SHP77 (cell line): ENCODE measurements around the gene ANKLE2.
A peak's percentile ranks its signal among the peaks of the same experiment; 100 is the strongest.
"Not testable (repeated sequence)": the region's sequence is repeated elsewhere in the genome, so short reads cannot be mapped to it uniquely, and the experiment has no call there.

Experiments
- DNase-seq, 2 experiments: peaks; one replicate each; lab custom pipeline; 2025; lab: John Stamatoyannopoulos, UW

ANKLE2 gene

DNA sequence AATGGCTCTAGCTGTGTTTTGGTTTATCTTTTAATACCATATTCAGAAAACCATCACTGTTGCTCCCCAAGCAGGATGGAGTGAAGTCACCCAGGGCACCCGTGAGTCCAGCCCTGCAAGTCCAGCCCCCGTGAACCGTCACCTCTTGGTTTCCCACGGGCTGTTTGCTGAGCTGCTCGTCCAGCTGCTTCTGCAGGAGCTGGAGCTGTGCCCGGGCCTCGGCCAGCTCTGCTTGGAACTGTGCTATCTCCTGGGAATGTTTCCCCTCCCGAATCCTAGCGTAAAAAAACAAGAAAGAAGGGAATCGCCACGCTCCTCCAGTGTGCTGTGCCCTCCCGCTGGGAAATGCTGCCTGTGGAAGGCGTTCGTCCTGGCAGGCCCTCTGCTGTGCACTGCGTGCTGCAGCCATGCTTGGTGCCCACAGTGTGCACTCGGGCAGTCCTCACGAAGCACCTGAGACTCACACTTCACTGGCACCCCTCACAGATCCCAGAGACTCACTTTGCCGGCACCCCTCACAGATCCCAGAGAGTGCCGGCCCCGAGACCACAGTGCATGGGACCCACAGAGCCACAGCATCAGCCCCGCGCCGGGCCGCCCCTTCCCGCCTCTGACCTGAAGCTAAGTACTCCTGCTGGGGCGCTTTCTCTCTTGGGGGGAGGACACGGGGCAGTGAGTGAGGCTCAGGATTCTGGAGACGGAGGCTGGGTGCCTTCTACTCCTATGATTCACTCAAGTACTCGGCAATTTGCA lies 15.4 kb upstream of the ANKLE2 start:
- no peak for DNase-seq

DNA sequence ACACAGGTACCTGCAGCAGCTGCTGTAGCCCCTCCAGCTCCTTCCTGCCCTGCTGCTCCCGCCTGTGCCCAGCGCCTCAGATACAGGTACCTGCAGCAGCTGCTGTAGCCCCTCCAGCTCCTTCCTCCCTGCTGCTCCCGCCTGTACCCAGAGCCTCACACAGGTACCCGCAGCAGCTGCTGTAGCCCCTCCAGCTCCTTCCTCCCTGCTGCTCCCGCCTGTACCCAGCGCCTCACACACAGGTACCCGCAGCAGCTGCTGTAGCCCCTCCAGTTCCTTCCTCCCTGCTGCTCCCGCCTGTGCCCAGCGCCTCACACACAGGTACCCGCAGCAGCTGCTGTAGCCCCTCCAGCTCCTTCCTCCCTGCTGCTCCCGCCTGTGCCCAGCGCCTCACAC lies 14.6 kb upstream of the ANKLE2 start:
- DNase-seq, result not testable (repeated sequence)

DNA sequence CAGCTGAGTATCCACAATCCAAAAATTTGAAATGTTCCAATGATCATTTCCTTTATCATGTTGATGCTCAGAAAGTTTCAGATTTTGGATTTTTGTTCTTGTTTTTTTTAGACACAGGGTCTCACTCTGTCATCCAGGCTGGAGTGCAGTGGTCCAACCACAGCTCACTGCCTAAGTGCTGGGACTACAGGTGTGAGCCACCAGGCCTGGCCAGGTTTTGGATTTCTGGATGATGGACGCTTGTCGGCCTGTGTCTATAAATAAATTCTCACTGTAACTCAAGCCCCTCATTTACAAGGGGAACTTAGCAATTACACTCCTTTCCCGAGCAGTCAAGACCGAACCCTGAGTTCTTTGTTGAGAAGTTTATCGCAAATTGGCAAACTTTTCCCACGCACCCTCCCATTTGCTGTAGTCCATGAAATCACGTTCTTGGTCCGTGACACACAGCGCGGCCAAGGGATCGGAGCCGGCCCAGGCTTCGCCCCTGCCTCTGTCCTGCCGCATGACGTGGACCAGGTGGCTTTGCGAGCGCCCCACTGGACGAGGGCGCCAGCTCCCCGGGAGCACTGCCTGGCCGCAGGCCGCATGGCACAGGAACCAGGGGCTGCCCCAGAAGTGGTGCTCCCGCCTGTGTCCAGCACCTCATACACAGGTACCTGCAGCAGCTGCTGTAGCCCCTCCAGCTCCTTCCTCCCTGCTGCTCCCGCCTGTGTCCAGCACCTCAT lies 14.0 kb upstream of the ANKLE2 start:
- no peak for DNase-seq

DNA sequence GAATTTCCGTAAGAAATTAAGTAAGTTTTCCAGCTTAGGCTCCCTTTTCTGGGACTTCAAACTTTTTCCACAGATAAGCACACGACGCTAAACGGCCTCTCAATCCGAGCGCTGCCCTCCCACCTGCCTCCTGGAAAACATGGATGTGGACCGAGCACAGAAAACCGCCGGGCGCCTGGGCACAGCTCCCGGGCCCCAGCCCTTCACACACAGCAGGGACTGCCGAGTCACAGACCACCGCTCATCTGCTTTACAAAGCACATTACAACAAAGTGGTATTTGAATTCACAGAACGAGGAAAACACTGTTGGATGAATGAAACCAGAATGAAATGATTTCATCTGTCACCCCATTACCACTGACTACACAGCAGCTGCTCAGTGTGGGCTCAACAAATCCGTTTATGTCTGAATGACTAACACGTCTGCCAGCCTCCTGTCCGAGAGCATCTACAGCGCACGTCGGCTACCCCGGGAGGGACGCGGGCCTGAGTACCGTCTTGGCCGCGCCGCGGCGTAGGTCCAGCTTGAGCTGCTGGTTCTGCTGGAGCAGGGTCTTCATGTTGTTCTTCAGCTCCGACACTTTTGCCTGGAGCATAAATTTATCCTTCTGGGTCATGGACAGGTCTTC lies 13.1 kb upstream of the ANKLE2 start:
- DNase-seq, result no peak

DNA sequence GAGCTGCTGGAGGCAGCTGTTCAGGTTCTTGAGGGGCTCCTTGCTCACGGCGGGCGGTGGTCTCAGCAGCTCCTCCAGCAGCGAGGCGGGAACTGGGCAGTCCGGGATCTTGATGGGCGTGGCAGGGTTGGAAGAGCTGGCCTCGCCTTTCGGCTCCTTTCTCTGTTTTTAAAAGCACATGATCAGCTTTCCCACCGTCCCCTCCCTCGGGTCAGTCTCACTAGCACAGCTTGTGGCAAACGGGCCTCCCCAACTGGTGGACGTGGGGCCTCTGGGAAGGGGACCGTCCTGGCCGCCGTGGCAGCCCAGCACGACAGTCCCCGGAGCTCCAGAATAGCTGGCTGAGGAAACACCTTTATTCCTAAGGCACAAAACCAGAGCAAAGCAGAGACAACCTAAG lies 12.5 kb upstream of the ANKLE2 start:
- DNase-seq, result no peak

DNA sequence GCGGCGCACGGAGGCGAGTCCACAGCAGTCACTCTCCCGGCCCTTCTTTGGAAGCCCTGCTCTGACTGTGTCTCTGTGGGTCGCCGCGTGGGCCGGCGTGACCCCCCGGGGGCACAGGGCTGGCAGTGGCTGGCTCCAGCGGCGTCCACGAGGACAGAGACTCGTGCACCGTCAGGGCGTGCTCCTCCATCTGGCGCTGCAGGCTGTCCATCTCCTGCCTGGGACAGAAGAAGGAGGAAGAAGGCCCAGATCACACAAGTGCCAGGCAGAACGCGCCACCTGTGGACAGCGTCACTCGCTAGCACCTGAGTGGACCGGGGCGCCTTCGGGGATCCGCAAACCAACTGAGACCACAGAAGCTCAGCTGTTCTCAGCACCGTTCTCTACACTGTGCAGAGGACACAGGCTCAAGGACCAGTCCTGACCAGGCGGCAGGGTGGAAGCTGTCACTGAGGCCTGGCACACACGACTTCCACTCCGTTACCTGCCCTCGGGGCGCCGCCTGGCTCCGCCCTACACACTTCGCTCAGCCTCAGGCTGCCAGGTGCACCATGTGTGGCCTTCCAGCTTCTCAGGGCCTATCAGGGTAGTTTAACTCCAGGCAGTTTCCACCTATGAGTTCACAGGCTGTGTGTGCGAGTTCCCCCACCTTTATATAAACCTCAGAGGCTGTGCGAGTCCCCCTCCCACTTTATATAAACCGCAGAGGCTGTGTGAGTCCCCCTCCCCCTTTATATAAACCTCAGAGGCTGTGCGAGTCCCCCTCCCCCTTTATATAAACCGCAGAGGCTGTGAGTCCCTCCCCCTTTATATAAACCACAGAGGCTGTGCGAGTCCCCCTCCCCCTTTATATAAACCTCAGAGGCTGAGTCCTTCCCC lies 11.7 kb upstream of the ANKLE2 start:
- DNase-seq, result no peak

DNA sequence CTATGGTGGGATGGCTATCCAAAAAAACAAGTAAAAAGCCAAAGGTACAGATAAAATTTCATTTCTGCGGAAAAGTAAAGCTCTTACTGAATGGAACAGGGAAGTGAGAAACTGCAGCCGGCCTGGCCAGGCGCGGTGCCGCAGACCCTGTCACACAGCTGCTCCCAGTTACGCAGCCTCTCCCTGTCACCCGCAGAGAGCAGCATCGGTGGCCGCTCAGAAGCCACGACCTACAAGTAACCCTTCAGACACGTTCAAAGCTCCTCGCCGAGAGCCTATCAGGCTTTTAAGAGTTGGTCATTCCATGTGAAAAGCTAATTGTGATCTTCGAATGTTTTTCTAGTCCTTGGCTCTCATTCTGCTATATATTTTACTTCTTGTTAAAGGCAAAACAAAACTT lies 11.0 kb upstream of the ANKLE2 start:
- DNase-seq, result no peak

DNA sequence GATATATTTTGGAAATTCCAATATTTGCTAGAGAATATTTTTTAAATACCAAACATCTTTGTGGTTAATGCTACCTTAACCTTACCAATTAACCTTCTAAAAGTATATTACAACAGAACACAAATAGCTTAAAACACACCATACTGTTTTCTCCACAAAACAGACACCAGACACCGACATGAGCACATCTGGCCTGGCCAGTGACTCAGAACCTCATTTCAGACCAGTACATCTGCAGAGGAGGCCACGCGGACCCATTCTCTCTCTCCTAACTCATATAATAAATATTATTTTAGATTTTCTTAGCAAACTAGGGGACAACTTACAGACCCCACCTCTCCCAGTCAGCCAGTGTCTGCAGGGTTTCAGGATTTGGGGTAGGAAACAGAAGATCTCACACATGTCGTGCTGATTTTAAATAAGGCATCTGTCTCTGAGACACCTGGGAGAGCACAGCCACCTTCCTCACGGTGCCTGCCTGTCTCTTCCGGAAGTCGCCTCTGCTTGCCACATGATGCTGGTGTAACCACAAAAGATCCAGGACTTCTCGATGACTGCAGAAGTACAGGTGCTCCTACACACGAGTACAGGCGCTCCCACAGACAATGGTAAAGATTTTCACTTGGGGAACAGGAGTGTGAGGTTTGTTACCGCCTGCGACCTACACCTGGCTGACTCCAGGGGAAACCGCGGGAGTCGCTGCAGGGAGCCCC lies 9.7 kb upstream of the ANKLE2 start:
- DNase-seq, result no peak

DNA sequence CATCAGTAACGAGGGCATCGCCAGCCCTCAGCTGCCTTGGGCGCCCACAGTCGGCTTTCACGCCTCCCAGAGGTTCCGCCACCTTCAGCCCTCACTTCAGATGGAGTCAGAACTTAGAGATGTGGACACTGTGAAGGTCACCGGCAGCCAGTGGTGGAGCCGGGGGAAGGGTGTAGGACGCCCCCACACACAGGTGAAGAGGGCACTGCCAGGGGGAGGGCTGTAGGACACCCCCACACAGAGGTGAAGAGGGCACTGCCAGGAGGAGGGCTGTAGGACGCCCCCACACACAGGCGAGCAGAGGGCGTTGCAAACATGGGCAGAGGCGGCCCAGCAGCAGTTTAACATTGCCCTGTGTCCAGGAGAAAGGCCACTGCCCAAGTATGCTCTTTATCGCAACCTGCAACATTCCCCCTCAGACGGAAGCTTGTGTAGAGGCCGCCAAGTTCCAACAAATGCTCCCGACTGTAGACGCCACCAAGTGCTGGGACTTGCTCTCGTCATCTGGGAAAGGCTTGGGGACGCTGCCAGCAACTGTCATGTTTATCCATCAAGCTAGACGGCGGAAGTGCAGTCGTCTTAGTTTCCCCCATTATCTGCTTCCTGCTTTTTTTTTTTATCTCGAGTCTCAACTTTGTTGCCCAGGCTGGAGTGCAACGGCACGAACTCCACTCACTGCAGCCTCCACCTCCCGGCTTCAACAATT lies 4.9 kb upstream of the ANKLE2 start:
- DNase-seq, result no peak

DNA sequence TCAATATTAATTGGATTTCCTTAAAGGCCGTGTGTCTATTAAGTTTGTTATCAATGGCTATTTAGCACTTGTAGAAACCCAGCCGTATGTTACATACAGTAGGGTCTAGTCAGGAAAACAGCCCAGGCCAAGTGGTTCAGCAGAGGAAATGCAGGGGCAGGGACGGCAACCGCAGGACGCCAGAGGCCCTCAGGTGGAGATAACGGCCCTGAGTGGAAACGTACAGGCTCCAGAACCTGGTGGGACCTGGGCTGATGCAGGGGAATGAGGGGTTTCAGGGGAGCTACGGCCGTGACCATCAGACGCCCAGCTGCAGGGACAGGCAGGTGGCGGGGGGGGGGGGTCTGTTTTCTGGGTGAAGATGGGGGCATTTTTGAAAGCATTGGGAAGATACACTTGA lies 3.7 kb upstream of the ANKLE2 start:
- DNase-seq, result no peak

DNA sequence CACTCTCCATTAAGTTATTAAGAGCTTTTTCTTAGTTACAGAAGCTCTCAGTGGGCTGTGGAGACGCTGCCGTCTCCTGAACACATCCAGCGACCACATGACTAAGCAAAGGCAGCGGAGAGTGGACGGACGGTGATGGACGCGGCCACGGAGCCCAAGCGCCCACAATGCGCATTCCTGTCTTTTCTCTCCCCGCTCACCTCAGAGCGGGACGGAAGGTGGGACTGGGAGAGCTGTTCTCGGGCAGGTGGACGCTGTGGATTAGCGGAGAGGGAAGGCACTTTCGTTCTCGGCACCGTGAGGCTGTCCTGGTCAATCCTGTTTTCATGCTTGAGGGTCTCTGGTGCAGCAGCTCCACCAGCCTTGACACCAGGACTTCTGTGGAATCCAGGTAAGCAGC lies 2.6 kb upstream of the ANKLE2 start:
- no peak for DNase-seq

DNA sequence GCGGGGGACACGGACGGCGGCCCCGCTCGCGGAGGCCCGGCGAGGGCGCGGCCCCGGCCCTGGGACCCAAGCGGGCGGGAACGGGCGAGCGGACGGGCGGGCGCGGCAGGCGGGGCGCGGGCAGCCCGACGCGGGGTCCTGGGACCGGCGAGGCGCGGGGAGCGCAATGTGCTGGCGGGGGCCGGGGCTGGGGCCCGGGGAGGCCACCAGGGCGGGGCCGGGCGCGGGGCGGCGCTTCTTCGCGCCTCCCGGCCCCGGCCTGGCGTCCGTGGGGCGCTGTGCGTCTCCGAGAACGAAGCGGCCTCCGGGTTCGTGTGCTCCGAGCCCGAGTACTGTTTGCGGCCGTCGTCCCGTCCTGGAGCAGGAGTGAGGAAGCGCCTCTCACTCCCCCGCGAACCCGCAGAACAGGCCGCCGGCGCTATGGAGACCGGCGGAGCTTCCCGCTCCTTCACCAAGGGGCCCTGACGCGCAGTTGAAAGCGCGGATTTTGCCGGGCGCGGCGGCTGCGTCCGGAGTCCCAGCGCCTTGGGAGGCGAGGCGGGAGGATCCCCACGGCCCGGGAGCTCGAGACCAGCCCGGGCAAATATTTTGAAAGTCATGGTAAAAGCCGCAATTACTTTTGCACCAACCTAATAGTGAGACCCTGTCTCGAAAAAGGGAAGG lies 420 bp upstream of the ANKLE2 start:
- peak; percentile 87 to 91 for DNase-seq

DNA sequence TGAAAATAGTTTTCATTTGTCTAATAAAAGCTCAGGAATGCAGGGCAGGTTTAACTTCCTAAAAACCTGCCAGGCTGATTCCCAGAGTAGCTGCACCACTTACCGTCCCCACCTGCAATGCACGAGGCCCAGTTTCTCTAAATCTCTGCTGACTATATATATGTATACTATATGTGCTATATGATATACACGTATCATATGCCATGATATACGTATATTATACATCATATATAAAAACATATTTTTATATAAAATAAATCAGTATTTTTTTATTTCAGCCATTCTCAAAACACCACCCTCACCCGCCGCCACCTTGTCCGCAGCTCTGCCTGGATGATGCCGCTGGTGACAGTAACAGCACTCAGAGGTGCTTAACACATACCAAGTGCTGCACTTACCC lies 2.3 kb downstream of the ANKLE2 start:
- no peak for DNase-seq

DNA sequence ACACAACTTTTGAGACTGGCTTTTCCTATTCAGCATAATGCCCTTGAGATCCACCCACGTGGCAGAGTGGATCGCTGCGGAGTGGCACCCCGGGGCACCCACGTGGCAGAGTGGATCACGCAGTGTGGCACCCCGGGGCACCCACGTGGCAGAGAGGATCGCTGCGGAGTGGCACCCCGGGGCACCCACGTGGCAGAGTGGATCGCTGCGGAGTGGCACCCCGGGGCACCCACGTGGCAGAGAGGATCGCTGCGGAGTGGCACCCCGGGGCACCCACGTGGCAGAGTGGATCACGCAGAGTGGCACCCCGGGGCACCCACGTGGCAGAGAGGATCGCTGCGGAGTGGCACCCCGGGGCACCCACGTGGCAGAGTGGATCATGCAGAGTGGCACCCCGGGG lies 2.8 kb downstream of the ANKLE2 start:
- not testable (repeated sequence) for DNase-seq

DNA sequence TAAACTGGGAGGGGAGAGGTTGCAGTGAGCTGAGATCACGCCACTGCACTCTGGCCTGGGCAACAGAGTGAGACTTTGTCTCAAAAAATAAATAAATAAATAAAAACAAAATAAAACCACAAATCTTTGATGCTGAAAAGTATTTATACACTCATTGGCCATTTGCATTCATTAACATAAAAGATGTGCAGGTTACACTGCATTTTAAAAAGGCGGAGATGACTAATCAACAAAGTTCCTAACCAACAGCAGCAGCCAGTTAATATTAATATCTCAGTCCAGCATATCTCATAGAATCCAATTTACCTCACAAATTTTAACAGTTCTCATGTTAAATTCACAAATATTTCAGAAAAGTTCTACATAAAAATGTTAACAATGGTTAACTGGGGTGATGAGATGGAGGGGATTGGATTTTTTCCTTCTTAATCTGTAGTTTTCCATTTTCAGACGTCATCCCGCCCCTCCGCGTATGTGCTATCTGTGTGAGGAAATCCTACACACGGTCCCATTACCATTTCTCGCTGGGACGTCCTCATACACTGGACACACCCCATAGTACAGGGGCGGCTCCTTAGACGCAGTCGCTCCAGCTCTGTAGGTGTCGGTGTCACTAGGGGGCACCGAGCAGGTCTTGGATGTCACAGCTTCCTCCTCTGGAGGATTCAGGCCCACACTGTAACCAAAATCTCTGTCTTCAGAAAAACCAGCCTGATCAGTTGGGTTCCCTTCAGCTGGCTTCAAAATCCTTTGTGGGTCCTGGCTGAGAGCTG lies 7.3 kb downstream of the ANKLE2 start:
- no peak for DNase-seq

DNA sequence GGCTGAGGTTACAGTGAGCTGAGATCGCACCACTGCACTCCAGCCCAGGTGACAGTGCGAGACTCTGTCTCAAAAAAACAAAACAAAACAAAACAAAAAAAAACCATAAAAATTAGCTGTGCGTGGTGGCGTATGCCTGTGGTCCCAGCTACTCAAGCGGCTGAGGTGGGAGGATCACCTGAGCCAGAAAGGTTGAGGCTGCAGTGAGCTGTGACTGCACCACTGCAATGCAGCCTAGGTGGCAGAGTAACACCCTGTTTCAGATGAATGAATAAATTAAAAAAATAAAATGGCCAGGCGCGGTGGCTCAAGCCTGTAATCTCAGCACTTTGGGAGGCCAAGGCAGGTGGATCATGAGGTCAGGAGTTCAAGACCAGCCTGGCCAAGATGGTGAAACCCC lies 8.0 kb downstream of the ANKLE2 start:
- DNase-seq, result not testable (repeated sequence)

DNA sequence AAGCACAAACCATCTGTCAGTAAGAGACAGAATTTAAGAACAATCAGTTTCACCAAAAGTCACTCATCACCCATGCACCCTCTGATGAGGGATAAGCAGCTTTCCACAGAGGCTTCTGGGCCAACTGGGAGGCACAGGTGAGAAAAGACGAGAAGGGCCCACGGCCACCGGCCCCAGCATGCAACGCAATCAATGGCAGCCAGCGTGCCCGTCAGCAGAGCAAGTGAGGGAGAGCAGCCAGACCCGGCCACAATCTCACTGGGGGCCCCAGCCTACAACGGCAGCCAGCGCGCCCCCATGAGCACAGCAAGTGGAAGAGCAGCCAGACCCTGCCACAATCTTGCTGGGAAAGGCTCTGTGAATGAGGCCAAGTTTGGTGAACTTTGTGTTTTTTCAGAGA lies 13.3 kb downstream of the ANKLE2 start:
- no peak for DNase-seq

DNA sequence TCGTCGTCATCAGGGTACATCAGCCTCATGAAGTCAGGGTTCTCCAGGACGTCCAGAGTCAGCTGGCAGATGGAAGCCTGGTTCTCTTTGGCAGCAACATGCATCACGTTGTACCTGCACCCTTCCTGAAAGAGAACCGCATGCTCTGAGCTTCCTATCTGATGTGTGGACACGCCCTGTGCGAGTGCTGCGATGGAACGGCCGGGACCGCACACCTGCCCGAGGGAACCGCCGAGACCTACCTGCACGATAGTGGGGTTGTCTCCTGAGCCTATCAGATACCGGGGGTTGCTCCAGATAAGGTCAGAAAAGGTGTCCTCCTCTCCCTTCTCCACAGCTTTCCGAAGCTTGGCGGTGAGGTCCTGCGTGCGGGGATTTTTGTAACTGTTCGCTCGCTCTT lies 13.7 kb downstream of the ANKLE2 start:
- DNase-seq, result no peak

DNA sequence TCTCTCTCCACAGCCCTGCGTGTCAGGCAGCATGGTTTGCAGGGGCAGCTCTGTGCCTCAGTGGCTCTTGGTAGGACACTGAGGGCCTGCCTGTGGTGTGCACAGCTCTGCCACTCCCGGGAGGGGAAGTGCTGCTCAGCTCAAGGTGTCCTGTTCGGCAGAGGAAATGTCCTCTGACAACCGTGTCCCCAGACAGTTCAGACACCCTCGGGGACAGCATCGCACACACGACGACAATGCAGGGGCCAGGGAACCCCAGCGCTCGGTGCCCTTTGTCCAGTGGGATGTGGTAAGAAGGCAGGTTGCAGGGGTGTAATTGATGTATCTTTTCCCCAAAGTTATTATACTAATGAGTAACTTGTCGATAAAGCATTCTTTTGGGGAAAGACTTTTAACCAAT lies 14.2 kb downstream of the ANKLE2 start:
- no peak for DNase-seq

DNA sequence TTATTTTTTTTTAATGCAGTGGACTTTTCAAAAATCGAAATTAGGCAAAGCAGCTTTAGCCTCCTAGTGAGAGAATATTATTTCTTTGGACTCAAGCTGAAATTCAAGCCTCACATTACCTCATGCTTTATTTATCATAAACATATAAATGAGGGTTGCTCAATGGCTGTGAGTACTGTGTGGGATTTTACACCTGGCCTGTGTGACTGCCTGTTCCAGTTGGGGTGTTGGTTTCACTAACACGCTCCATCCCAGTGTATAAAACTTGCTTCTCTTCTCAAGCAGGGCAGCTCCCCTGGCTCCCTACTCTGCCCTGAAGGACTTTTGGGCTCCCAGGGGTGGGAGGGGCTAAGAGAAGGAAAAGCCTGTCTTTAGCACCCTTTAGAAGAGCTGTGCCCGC lies 15.0 kb downstream of the ANKLE2 start:
- no peak for DNase-seq
